HL-60 (cell line): ENCODE data around the gene RTCB.

ENCODE experiments used
- DNase-seq, 2 experiments: peaks; one replicate each; pipeline ENCODE4 v3.0.0-alpha.2; 2010 to 2020; ENCODE audit warnings: low read depth in 1 of 2, low spot score in 1 of 2
- H3K27ac ChIP-seq: fragments of 250-450 bp; sonication (Bioruptor Pico); replicated peaks from 2 replicates; pipeline ENCODE4 v1.5.1; 2020; ENCODE audit warnings: mild to moderate bottlenecking, moderate library complexity
- H3K27me3 ChIP-seq: fragments of 250-450 bp; sonication (Bioruptor Pico); 2 replicates; pipeline ENCODE4 v1.5.1; 2021; ENCODE audit warnings: mild to moderate bottlenecking, moderate library complexity; ENCODE audit not compliant: insufficient read depth, poor library complexity, severe bottlenecking
- H3K4me3 ChIP-seq: replicated peaks from 2 replicates; pipeline ENCODE4 v1.5.1; 2011; ENCODE audit warnings: mild to moderate bottlenecking, control low read depth, low read length; ENCODE audit not compliant: insufficient read depth
- CTCF ChIP-seq: IDR thresholded peaks from one replicate; pipeline ENCODE4 v1.5.1; 2011; ENCODE audit warnings: low read length, control low read depth, inconsistent platforms; ENCODE audit not compliant: insufficient read depth
- GABPA ChIP-seq: IDR thresholded peaks from 2 replicates; pipeline ENCODE4 v1.6.1; 2012; ENCODE audit warnings: low read depth
- POLR2AphosphoS5 ChIP-seq: IDR thresholded peaks from 2 replicates; pipeline ENCODE4 v1.6.1; 2012; ENCODE audit warnings: low read depth
- REST ChIP-seq: IDR thresholded peaks from 2 replicates; pipeline ENCODE4 v1.6.1; 2012; ENCODE audit warnings: low read depth; ENCODE audit not compliant: insufficient replicate concordance
- SPI1 ChIP-seq: IDR thresholded peaks from 2 replicates; pipeline ENCODE4 v1.6.1; 2012; ENCODE audit warnings: low read depth, mild to moderate bottlenecking, borderline replicate concordance

RTCB gene

GRCh38 chr22:32407312-32407711, 4.7 kb downstream of the RTCB start:
- Histone ChIP-seq H3K27me3 (no peaks in the 10 kb centered on the region), H3K27ac (no peak overlapping the region), H3K4me3 (no peak overlapping the region)
- TF ChIP-seq CTCF: no peak
- TF ChIP-seq GABPA: no peak
- TF ChIP-seq REST: no peak
- no peak for DNase-seq

- H3K4me3 ChIP-seq: no peak overlapping the region
- DNase-seq: no peak
- no peak overlapping the region for H3K27ac ChIP-seq
- H3K27me3 ChIP-seq: no peaks in the 10 kb centered on the region
- TF ChIP-seq POLR2AphosphoS5: no peak
- TF ChIP-seq REST: no peak
- TF ChIP-seq SPI1: no peak
- TF ChIP-seq GABPA: no peak
- no peak for TF ChIP-seq CTCF
Observed at GRCh38 chr22:32404021-32404420, 8.0 kb downstream of the RTCB start.

- no peak for TF ChIP-seq SPI1
- no peak for TF ChIP-seq CTCF
- TF ChIP-seq GABPA: no peak
- no peak for TF ChIP-seq POLR2AphosphoS5
- TF ChIP-seq REST: no peak
Observed at GRCh38 chr22:32401486-32401885, 10.6 kb downstream of the RTCB start.

More at GRCh38 chr22:32401486-32401885, 10.6 kb downstream of the RTCB start:
- Histone ChIP-seq H3K4me3 (no peak overlapping the region), H3K27me3 (no peaks in the 10 kb centered on the region), H3K27ac (no peak overlapping the region)
- DNase-seq: no peak
